ENCODE measurements around the gene TRHDE.
A peak's percentile ranks its signal among the peaks of the same experiment; 100 is the strongest.

The TRHDE gene

DNA sequence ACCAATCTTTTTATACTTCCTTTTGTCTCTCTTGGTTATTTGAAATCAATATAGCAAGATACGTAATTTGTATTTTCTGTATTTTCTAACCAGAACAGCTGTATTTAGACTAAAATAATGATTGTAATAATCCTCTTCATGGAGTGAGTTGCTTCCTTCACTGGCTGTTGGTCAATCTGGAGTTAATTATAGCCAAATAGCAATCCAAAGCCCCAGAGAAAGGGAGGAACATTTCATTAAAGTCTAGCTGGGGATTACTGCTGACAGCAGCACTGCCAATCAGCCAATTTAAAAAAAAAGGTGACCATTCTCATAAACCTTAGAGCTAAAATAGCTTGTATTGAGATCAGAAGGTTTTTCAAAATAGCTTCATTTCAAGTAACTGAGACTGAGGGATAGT is 118.0 kb downstream of the TRHDE start:
- DNase-seq (ENCODE audit: low read depth), result peak; percentile 15
- no peak overlapping the region for H3K4me3 ChIP-seq (ENCODE audit: low read length)
- TF ChIP-seq, protein P1, sequence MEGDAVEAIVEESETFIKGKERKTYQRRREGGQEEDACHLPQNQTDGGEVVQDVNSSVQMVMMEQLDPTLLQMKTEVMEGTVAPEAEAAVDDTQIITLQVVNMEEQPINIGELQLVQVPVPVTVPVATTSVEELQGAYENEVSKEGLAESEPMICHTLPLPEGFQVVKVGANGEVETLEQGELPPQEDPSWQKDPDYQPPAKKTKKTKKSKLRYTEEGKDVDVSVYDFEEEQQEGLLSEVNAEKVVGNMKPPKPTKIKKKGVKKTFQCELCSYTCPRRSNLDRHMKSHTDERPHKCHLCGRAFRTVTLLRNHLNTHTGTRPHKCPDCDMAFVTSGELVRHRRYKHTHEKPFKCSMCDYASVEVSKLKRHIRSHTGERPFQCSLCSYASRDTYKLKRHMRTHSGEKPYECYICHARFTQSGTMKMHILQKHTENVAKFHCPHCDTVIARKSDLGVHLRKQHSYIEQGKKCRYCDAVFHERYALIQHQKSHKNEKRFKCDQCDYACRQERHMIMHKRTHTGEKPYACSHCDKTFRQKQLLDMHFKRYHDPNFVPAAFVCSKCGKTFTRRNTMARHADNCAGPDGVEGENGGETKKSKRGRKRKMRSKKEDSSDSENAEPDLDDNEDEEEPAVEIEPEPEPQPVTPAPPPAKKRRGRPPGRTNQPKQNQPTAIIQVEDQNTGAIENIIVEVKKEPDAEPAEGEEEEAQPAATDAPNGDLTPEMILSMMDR (conservative IDR thresholded peaks at IDR 0.05; ENCODE audit: low read length), result no peak

DNA sequence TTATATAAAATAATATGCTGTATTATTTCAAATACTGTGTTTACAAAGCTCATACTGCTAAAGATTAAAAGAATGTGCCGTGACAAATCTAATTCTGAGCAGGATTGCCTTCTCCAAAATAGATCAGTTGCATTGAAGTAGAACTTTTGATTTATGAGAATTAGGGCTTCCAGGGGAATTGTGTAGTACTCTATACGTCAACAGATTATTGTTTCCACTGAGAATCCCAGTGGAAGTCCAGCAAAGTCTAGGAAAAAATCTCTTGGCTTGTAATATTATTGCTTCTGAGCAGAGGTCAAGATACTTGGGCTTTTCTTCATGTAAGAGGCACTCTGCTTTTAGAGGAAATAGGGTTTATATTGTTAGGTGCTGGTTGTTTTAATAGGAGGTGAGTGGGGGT is 133.9 kb downstream of the TRHDE start:
- H3K4me3 ChIP-seq (ENCODE audit: low read length), result no peak overlapping the region
- DNase-seq (ENCODE audit: low read depth), result no peak
- TF ChIP-seq, protein P1 (conservative IDR thresholded peaks at IDR 0.05; ENCODE audit: low read length), result no peak

DNA sequence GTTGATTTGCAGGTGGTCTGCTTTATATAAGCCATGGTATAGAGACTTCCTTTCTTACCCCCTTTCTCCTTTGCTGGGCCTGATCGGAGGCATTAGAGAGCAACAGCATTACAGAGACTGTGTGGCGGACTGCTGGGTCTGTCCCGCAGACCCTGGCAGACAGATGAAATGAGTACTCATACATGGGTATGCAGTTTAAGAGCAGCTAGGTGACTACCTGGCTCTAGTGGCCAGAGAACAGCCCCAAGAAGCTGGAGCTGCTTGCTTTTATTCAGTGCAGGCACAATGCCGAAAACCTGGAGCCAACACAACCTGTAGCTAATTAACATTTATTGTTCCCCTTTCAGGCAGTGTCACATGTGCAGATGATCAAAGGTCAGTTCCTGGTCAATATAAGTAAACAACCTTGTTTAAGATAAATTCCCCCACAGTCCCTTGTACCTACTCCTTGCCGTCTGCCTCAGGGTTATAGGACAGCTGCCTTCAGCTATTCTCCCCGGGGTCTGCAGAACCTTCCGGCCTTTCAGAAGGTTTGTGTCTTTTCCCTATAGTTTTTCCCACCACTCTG is 160.0 kb downstream of the TRHDE start:
- no peak overlapping the region for H3K4me3 ChIP-seq (ENCODE audit: low read length)
- no peak for DNase-seq (ENCODE audit: low read depth)
- TF ChIP-seq, protein P1 (conservative IDR thresholded peaks at IDR 0.05; ENCODE audit: low read length), result no peak

- TF ChIP-seq, protein P1 (conservative IDR thresholded peaks at IDR 0.05; ENCODE audit: low read length), result no peak
- no peak for DNase-seq (ENCODE audit: low read depth)
- no peak overlapping the region for H3K4me3 ChIP-seq (ENCODE audit: low read length)
Observed at GRCh38 chr12:72433298-72433697, 161.1 kb downstream of the TRHDE start.

GRCh38 chr12:72434999-72435398 is 162.8 kb downstream of the TRHDE start:
- DNase-seq (ENCODE audit: low read depth), result no peak
- H3K4me3 ChIP-seq (ENCODE audit: low read length), result no peak overlapping the region
- TF ChIP-seq, protein P1 (conservative IDR thresholded peaks at IDR 0.05; ENCODE audit: low read length), result no peak

DNA sequence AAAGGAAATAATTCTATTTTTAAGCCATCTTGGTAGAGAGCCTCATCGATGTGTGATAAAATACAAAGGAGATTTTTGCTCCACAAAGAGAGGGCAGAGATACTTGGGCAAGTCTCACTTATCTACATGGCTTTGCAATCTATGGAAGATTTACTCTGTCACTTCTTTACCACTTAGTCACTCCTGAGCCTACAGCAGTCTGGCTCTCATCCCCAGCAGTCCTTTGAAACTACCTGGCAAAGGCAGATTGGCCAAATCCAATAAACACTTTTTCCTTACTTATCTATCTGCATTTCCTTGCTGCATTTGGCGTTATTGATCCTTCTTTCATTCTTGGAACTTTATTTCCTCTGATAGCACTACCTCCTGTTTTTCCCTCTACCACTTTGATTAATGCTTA is 170.0 kb downstream of the TRHDE start:
- no peak for DNase-seq (ENCODE audit: low read depth)
- TF ChIP-seq, protein P1 (conservative IDR thresholded peaks at IDR 0.05; ENCODE audit: low read length), result no peak

GRCh38 chr12:72444125-72444524 is 172.0 kb downstream of the TRHDE start:
- TF ChIP-seq, protein P1 (conservative IDR thresholded peaks at IDR 0.05; ENCODE audit: low read length), result no peak
- no peak for DNase-seq (ENCODE audit: low read depth)
- no peak overlapping the region for H3K4me3 ChIP-seq (ENCODE audit: low read length)

More for the DNA sequence above, 170.0 kb downstream of the TRHDE start:
- H3K4me3 ChIP-seq (ENCODE audit: low read length), result no peak overlapping the region
